ENCODE measurements around the gene SH3RF2. TPM values are rescaled to one million over a fixed set of nuclear protein-coding genes. Genes with fewer than 3 reads are reported as not detected.

Gene SH3RF2
- not detected for total RNA-seq

GRCh38 chr5:145936401-145937131, at the start of gene SH3RF2:
Gene SH3RF2 (plus strand): TSS chr5:145936578. CDS start chr5:145937929, 1,351 bp downstream.

GRCh38 chr5:146105477-146105876, 169.1 kb downstream of the SH3RF2 start, which contains the start of gene PLAC8L1:
Gene PLAC8L1 (minus strand): TSS chr5:146105577. CDS start chr5:146104311, 1,266 bp downstream.

Other genes starting within 250 kb of the SH3RF2 start
- 1 to 10 TPM in 1 of 2 experiments, under 1 TPM in 1; 0.63 to 1.0 TPM for gene PRELID2, start 101.2 kb upstream of the SH3RF2 start, total RNA-seq
- gene GRXCR2, start 63.6 kb upstream of the SH3RF2 start, total RNA-seq: not detected
- under 1 TPM in 1 of 2 experiments, not detected in 1; 0.39 TPM for gene PLAC8L1, start 169.0 kb downstream of the SH3RF2 start, total RNA-seq
- 100 to 1,000 TPM; 107 to 110 TPM for gene LARS1, start 246.1 kb downstream of the SH3RF2 start, total RNA-seq